SU-DHL-6 (cell line): ENCODE measurements around the gene ADCY6.

ENCODE experiments used
- EZH2phosphoT487 ChIP-seq: fragments of 200-600 bp; sonication (generic), shearing (Covaris generic); conservative IDR thresholded peaks from 2 replicates; pipeline ENCODE4 v1.6.1; 2018; ENCODE audit warnings: mild to moderate bottlenecking, antibody characterized with exemption, low read length, moderate library complexity, mixed read lengths
- TF ChIP-seq, protein P1 (sequence below): fragments of 200-600 bp; sonication (generic); IDR thresholded peaks from one replicate; pipeline ENCODE4 v1.5.1; 2017; ENCODE audit warnings: antibody characterized with exemption, mild to moderate bottlenecking, low read length, moderate library complexity; ENCODE audit not compliant: insufficient read depth, poor library complexity, severe bottlenecking

DNA sequence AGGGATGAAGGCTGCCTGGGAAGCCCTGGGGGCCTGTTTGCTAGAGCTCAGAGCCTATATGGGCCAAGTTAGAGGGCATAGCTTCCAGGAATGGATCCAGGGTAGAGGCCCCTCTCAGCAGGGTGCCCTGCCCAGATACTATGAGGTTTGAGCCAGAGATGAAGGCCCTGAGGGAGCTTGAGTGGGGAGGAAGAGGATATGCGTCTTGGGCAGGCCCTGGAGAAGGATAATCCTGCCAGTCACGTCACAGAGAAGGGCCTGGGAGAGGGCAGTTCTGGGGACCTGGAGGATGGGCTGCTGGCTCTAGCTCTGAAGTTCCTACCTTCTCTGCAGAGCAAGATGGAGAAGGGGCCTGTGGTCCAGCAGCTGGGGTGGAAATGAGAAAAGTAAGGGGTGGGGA, 23.5 kb upstream of the ADCY6 start:
- TF ChIP-seq EZH2phosphoT487: no peak
- TF ChIP-seq, protein P1, sequence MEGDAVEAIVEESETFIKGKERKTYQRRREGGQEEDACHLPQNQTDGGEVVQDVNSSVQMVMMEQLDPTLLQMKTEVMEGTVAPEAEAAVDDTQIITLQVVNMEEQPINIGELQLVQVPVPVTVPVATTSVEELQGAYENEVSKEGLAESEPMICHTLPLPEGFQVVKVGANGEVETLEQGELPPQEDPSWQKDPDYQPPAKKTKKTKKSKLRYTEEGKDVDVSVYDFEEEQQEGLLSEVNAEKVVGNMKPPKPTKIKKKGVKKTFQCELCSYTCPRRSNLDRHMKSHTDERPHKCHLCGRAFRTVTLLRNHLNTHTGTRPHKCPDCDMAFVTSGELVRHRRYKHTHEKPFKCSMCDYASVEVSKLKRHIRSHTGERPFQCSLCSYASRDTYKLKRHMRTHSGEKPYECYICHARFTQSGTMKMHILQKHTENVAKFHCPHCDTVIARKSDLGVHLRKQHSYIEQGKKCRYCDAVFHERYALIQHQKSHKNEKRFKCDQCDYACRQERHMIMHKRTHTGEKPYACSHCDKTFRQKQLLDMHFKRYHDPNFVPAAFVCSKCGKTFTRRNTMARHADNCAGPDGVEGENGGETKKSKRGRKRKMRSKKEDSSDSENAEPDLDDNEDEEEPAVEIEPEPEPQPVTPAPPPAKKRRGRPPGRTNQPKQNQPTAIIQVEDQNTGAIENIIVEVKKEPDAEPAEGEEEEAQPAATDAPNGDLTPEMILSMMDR: no peak
